GM12875 (cell line): ENCODE results near the gene MDH1.

Source experiments
- H3K4me3 ChIP-seq: one replicate; pipeline ENCODE4 v1.5.1; 2011; ENCODE audit warnings: low read depth, low read length, control low read depth
- TF ChIP-seq, protein P1 (sequence below): IDR thresholded peaks from 2 replicates; pipeline ENCODE4 v1.5.1; 2011; ENCODE audit warnings: low read depth, mild to moderate bottlenecking, control low read depth, inconsistent platforms, low read length, moderate library complexity, borderline replicate concordance; ENCODE audit not compliant: insufficient read depth

The MDH1 gene

DNA sequence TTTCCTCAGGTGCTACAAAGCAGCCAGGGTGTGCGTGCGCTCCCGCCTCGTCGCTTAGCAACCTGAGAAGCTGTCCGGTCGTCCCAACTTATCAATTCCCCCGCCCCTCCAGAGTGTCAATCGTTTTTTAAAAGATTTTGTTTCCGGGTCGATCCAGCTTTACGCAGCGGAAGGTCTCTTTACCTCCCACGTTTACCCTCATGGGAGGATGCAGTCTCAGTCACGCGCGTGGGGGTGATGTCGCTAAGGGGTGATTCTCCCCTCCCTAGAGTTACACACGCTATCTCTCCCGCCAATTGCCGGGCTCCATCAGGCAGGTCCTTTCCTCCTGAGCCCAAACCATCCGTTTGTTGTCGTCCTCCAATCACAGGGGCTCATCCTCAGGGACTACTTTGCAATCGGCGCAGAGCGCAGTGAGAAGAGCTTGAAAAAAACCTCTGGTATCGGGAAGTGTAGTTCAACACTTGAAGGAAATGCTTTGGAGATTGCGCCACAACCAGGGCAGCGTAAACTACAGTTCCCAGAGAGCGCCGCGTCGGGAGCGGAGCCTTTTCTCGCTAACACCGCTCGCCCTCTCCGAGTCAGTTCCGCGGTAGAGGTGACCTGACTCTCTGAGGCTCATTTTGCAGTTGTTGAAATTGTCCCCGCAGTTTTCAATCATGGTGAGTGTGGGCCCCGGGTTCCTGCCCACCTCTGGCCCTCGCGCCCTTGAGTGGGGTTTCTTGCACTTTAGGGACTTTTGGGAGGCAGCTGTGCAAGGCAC lies at the start of gene MDH1, which contains the start of gene WDPCP:
TSS of gene MDH1 (plus strand) at position 579 of the 763 bp plus-strand sequence. CDS start at position 660, 81 bp downstream.
TSS of gene WDPCP (minus strand) at position 93 of the 763 bp plus-strand sequence. CDS start 206 bp downstream, outside the sequence.
- TF ChIP-seq, protein P1, sequence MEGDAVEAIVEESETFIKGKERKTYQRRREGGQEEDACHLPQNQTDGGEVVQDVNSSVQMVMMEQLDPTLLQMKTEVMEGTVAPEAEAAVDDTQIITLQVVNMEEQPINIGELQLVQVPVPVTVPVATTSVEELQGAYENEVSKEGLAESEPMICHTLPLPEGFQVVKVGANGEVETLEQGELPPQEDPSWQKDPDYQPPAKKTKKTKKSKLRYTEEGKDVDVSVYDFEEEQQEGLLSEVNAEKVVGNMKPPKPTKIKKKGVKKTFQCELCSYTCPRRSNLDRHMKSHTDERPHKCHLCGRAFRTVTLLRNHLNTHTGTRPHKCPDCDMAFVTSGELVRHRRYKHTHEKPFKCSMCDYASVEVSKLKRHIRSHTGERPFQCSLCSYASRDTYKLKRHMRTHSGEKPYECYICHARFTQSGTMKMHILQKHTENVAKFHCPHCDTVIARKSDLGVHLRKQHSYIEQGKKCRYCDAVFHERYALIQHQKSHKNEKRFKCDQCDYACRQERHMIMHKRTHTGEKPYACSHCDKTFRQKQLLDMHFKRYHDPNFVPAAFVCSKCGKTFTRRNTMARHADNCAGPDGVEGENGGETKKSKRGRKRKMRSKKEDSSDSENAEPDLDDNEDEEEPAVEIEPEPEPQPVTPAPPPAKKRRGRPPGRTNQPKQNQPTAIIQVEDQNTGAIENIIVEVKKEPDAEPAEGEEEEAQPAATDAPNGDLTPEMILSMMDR, result no peak
- H3K4me3 ChIP-seq, result peak within 1 kb of the TSS; percentile 79

DNA sequence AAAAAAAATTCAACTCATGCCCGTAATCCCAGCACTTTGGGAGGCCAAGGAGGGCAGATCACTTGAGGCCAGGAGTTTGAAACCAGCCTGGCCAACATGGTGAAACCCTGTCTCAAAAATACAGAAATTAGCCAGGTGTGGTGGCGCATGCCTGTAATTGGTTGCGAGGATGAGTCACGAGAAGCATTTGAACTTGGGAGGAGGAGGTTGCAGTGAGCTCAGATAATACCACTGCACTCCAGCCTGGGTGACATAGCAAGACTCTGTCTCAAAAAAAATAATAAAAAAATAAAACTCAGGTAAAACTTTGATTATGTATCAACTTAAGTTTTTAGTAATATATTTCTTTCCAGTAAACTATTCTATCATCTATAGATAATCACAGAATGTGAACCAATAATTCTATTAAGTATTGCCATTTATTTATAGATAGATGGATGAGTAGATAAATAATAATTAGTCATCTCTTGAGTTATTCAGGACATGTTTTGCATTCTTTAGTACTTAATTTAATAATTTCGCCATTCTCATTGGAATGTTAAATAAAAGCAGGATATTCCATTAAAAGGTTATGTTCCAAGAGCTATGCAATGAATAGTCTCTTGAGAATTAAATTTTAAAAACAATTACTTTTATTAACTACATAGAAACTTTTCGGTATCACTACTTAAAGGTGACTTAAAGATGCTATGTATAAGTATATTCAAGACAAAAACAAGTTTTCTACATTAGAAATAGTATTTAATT lies 49.2 kb upstream of the MDH1 start:
- no peak overlapping the region for H3K4me3 ChIP-seq
- TF ChIP-seq, protein P1, result no peak

- H3K4me3 ChIP-seq, result no peak overlapping the region
- TF ChIP-seq, protein P1, result peak; percentile 28; the same call in 1 of the 2 replicates
Observed at GRCh38 chr2:63544017-63544627, 44.6 kb upstream of the MDH1 start.

GRCh38 chr2:63545023-63545422 lies 43.7 kb upstream of the MDH1 start:
- TF ChIP-seq, protein P1, result no peak
- H3K4me3 ChIP-seq, result no peak overlapping the region

DNA sequence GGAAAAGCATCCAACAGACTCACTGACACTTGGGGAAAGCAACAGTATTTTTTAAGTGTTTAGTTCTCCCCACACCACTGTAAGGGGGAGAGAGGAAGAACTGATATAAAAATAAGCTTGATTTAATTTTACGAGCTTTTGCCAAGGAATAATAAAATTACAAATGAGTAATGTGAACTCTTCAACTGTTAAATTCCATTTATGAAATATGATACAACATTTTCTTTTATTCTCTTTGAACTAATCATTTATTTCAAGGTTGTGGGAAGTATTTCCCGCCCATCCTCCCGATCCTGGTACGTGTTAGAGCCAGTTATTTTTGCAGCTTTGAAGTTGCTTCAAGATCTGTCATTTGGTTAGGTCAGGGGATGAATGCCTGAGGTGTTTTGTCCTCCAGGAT lies 35.7 kb upstream of the MDH1 start:
- TF ChIP-seq, protein P1, result no peak
- H3K4me3 ChIP-seq, result no peak overlapping the region

GRCh38 chr2:63555299-63555698 lies 33.5 kb upstream of the MDH1 start:
- no peak overlapping the region for H3K4me3 ChIP-seq
- TF ChIP-seq, protein P1, result no peak
